Renal cortex interstitium (tissue), 11 donors: ENCODE measurements around the gene HOMER3. TPM values are rescaled to one million over a fixed set of nuclear protein-coding genes. Genes with fewer than 3 reads are reported as not detected.
"Not testable (repeated sequence)": the region's sequence is repeated elsewhere in the genome, so short reads cannot be mapped to it uniquely, and the experiment has no call there.

Source experiments
- DNase-seq, 11 donors: peaks; one replicate each; pipeline ENCODE4 v3.0.0-alpha.2; 2013; ENCODE audit warnings: low read depth in 9 of 11, low spot score in 4 of 11; ENCODE audit errors: extremely low read depth in 1 of 11
- polyA plus RNA-seq, 3 donors: library from polyadenylated mRNA; unstranded; fragments of 120-200 nt; gene quantifications; one replicate each; pipeline ENCODE4 v1.2.1, GENCODE V29; 2013; ENCODE audit not compliant: insufficient read length in 3 of 3

Gene HOMER3
- polyA plus RNA-seq, 3 donors: 45.6 to 70.4 (median 62.5) TPM

GRCh38 chr19:18967358-18968146 is 26.5 kb upstream of the HOMER3 start:
- DNase-seq: peak in 10 of 11 donors; percentile 49 to 84 (median 60)

- no peak for DNase-seq
Measured at GRCh38 chr19:18966307-18966706, 25.3 kb upstream of the HOMER3 start.

GRCh38 chr19:18964121-18964520 is 23.1 kb upstream of the HOMER3 start:
- no peak for DNase-seq

GRCh38 chr19:18961767-18962620 is 21.0 kb upstream of the HOMER3 start:
- no peak for DNase-seq

- DNase-seq: no peak
Measured at GRCh38 chr19:18960370-18960769, 19.4 kb upstream of the HOMER3 start.

GRCh38 chr19:18955042-18955441 is 14.0 kb upstream of the HOMER3 start:
- no peak for DNase-seq

GRCh38 chr19:18954094-18954493 is 13.1 kb upstream of the HOMER3 start:
- DNase-seq: no peak

GRCh38 chr19:18952364-18953003 is 11.5 kb upstream of the HOMER3 start:
- not testable (repeated sequence) for DNase-seq

GRCh38 chr19:18951721-18952281 is 10.8 kb upstream of the HOMER3 start:
- no peak for DNase-seq

GRCh38 chr19:18949858-18950257 is 8.8 kb upstream of the HOMER3 start:
- no peak for DNase-seq

- no peak for DNase-seq
Measured at GRCh38 chr19:18948976-18949356, 7.9 kb upstream of the HOMER3 start.

GRCh38 chr19:18948075-18948975 is 7.3 kb upstream of the HOMER3 start:
- DNase-seq: no peak

- no peak for DNase-seq
Measured at GRCh38 chr19:18946918-18947317, 5.9 kb upstream of the HOMER3 start.

GRCh38 chr19:18946335-18946734 is 5.3 kb upstream of the HOMER3 start:
- no peak for DNase-seq

- no peak for DNase-seq
Measured at GRCh38 chr19:18945297-18945696, 4.3 kb upstream of the HOMER3 start.

- no peak for DNase-seq
Measured at GRCh38 chr19:18943465-18943864, 2.4 kb upstream of the HOMER3 start.

GRCh38 chr19:18942692-18943091 is 1.7 kb upstream of the HOMER3 start:
- DNase-seq: no peak

- DNase-seq: no peak
Measured at GRCh38 chr19:18941628-18942354, 774 bp upstream of the HOMER3 start.
